ENCODE results near the gene URB1.

URB1 gene

GRCh38 chr21:32378956-32379355, 13.9 kb downstream of the URB1 start:
- H3K36me3 ChIP-seq (ENCODE audit: low read length): peaks cover 11% of the 10 kb centered on the region; the same call in 1 of the 2 replicates
- no peak overlapping the region for H3K27ac ChIP-seq (ENCODE audit: low read depth, low read length)
- H2AFZ ChIP-seq (ENCODE audit: low read depth, low read length, severe bottlenecking): no peak overlapping the region
- no peak overlapping the region for H3K4me3 ChIP-seq (ENCODE audit: insufficient read depth, low read length, poor library complexity, severe bottlenecking)
- no peaks in the 10 kb centered on the region for H3K27me3 ChIP-seq (ENCODE audit: low read length)
- H4K20me1 ChIP-seq (ENCODE audit: low read depth, low read length): no peaks in the 10 kb centered on the region
- H3K79me2 ChIP-seq (ENCODE audit: insufficient read depth, low read length): 0 out of 2 replicates have a peak, but pooled peaks cover 8% of the 10 kb centered on the region
- TF ChIP-seq CTCF (IDR thresholded peaks at IDR 0.05; ENCODE audit: insufficient read depth, low read length, poor library complexity, severe bottlenecking) (no peak), EZH2phosphoT487 (conservative IDR thresholded peaks at IDR 0.05; ENCODE audit: low read length) (no peak)
- H3F3A ChIP-seq (ENCODE audit: insufficient read depth): no peaks in the 10 kb centered on the region
- no peak overlapping the region for H3K4me2 ChIP-seq (ENCODE audit: low read depth, low read length, poor library complexity, severe bottlenecking)
- H3K9ac ChIP-seq (ENCODE audit: low read length): no peak overlapping the region
- no peaks in the 10 kb centered on the region for H3K9me2 ChIP-seq (replicated peaks; ENCODE audit: insufficient read depth, low read length)
- no peaks in the 10 kb centered on the region for H3K9me3 ChIP-seq (ENCODE audit: insufficient read depth, low read length)

- H3K4me2 ChIP-seq (ENCODE audit: low read depth, low read length, poor library complexity, severe bottlenecking): no peak overlapping the region
- H3F3A ChIP-seq (ENCODE audit: insufficient read depth): no peaks in the 10 kb centered on the region
- H3K9ac ChIP-seq (ENCODE audit: low read length): no peak overlapping the region
- H3K27me3 ChIP-seq (ENCODE audit: low read length): no peaks in the 10 kb centered on the region
- 0 out of 2 replicates have a peak, but pooled peaks cover 8% of the 10 kb centered on the region for H3K79me2 ChIP-seq (ENCODE audit: insufficient read depth, low read length)
- H2AFZ ChIP-seq (ENCODE audit: low read depth, low read length, severe bottlenecking): no peak overlapping the region
- H4K20me1 ChIP-seq (ENCODE audit: low read depth, low read length): no peaks in the 10 kb centered on the region
- H3K27ac ChIP-seq (ENCODE audit: low read depth, low read length): no peak overlapping the region
- TF ChIP-seq EZH2phosphoT487 (conservative IDR thresholded peaks at IDR 0.05; ENCODE audit: low read length): no peak
- no peak for TF ChIP-seq CTCF (IDR thresholded peaks at IDR 0.05; ENCODE audit: insufficient read depth, low read length, poor library complexity, severe bottlenecking)
- no peaks in the 10 kb centered on the region for H3K9me3 ChIP-seq (ENCODE audit: insufficient read depth, low read length)
- peaks cover 5% of the 10 kb centered on the region; the same call in 1 of the 2 replicates for H3K36me3 ChIP-seq (ENCODE audit: low read length)
- no peak overlapping the region for H3K4me3 ChIP-seq (ENCODE audit: insufficient read depth, low read length, poor library complexity, severe bottlenecking)
- H3K9me2 ChIP-seq (replicated peaks; ENCODE audit: insufficient read depth, low read length): no peaks in the 10 kb centered on the region
These were observed 14.8 kb downstream of the URB1 start for GRCh38 chr21:32377991-32378390.

GRCh38 chr21:32377506-32377905, 15.3 kb downstream of the URB1 start:
- H2AFZ ChIP-seq (ENCODE audit: low read depth, low read length, severe bottlenecking): no peak overlapping the region
- H3K9me3 ChIP-seq (ENCODE audit: insufficient read depth, low read length): no peaks in the 10 kb centered on the region
- no peak for TF ChIP-seq EZH2phosphoT487 (conservative IDR thresholded peaks at IDR 0.05; ENCODE audit: low read length)
- no peak for TF ChIP-seq CTCF (IDR thresholded peaks at IDR 0.05; ENCODE audit: insufficient read depth, low read length, poor library complexity, severe bottlenecking)
- no peak overlapping the region for H3K27ac ChIP-seq (ENCODE audit: low read depth, low read length)
- peaks cover 5% of the 10 kb centered on the region; the same call in 1 of the 2 replicates for H3K36me3 ChIP-seq (ENCODE audit: low read length)
- no peaks in the 10 kb centered on the region for H3K27me3 ChIP-seq (ENCODE audit: low read length)
- no peak overlapping the region for H3K4me2 ChIP-seq (ENCODE audit: low read depth, low read length, poor library complexity, severe bottlenecking)
- H3K79me2 ChIP-seq (ENCODE audit: insufficient read depth, low read length): 0 out of 2 replicates have a peak, but pooled peaks cover 8% of the 10 kb centered on the region
- no peaks in the 10 kb centered on the region for H3K9me2 ChIP-seq (replicated peaks; ENCODE audit: insufficient read depth, low read length)
- no peak overlapping the region for H3K9ac ChIP-seq (ENCODE audit: low read length)
- H3K4me3 ChIP-seq (ENCODE audit: insufficient read depth, low read length, poor library complexity, severe bottlenecking): no peak overlapping the region
- no peaks in the 10 kb centered on the region for H4K20me1 ChIP-seq (ENCODE audit: low read depth, low read length)
- H3F3A ChIP-seq (ENCODE audit: insufficient read depth): no peaks in the 10 kb centered on the region
